Fibroblast of lung (primary cell): ENCODE data around the gene GALNT11. TPM values are rescaled to one million over a fixed set of nuclear protein-coding genes. Genes with fewer than 3 reads are reported as not detected.
"Not testable (repeated sequence)": the region's sequence is repeated elsewhere in the genome, so short reads cannot be mapped to it uniquely, and the experiment has no call there.

Experiments
- DNase-seq, 2 donors: peaks; one replicate each; pipeline versions ENCODE4 v3.0.0 to v3.0.0-alpha.2; 2010; ENCODE audit warnings: low read depth in 2 of 2
- H2AFZ ChIP-seq: 2 replicates; pipeline ENCODE4 v1.5.1; 2012; ENCODE audit warnings: low read length, control low read depth, inconsistent platforms
- H3K27ac ChIP-seq: 2 replicates; pipeline ENCODE4 v1.5.1; 2011; ENCODE audit warnings: low read length, control low read depth; ENCODE audit not compliant: insufficient read depth
- H3K27me3 ChIP-seq: 2 replicates; pipeline ENCODE4 v1.5.1; 2011; ENCODE audit warnings: mild to moderate bottlenecking, low read length; ENCODE audit not compliant: control insufficient read depth, insufficient read depth
- H3K36me3 ChIP-seq: 2 replicates; pipeline ENCODE4 v1.5.1; 2011; ENCODE audit warnings: low read length; ENCODE audit not compliant: control insufficient read depth, insufficient read depth
- H3K4me1 ChIP-seq: 2 replicates; pipeline ENCODE4 v1.5.1; 2011; ENCODE audit warnings: low read length; ENCODE audit not compliant: control insufficient read depth, insufficient read depth; ENCODE audit errors: extremely low read depth
- H3K4me2 ChIP-seq: 2 replicates; pipeline ENCODE4 v1.5.1; 2011; ENCODE audit warnings: low read length, control low read depth; ENCODE audit not compliant: insufficient read depth; ENCODE audit errors: extremely low read depth
- H3K4me3 ChIP-seq, 4 experiments: fragments of 200-600 bp in 1 of 4; sonication (generic) in 1 of 4; replicated peaks in 1 of 4; 2 replicates each; pipeline ENCODE4 v1.5.1; 2011 to 2016; ENCODE audit warnings: low read length in 4 of 4, low read depth in 3 of 4, mild to moderate bottlenecking in 3 of 4, control low read depth in 2 of 4, inconsistent platforms in 1 of 4, mixed read lengths in 1 of 4; ENCODE audit not compliant: insufficient read depth in 1 of 4; ENCODE audit errors: control extremely low read depth in 1 of 4
- H3K79me2 ChIP-seq: 2 replicates; pipeline ENCODE4 v1.5.1; 2012; ENCODE audit warnings: mild to moderate bottlenecking, low read length, inconsistent platforms; ENCODE audit not compliant: control insufficient read depth, insufficient read depth
- H3K9ac ChIP-seq: 2 replicates; pipeline ENCODE4 v1.5.1; 2011; ENCODE audit warnings: mild to moderate bottlenecking, low read length, control low read depth; ENCODE audit not compliant: insufficient read depth
- H3K9me3 ChIP-seq: 2 replicates; pipeline ENCODE4 v1.5.1; 2012; ENCODE audit warnings: low read depth, low read length; ENCODE audit not compliant: control insufficient read depth, insufficient read depth
- H4K20me1 ChIP-seq: 2 replicates; pipeline ENCODE4 v1.5.1; 2011; ENCODE audit warnings: low read length; ENCODE audit not compliant: control insufficient read depth, insufficient read depth; ENCODE audit errors: extremely low read depth
- EZH2 ChIP-seq: IDR thresholded peaks from 2 replicates; pipeline ENCODE4 v1.5.1; 2012; ENCODE audit warnings: low read length, control low read depth, mild to moderate bottlenecking; ENCODE audit errors: missing control alignments
- polyA plus RNA-seq, 2 donors: library from polyadenylated mRNA; depleted of rRNA in 1 of 2; stranded (reverse) in 1 of 2; unstranded in 1 of 2; fragments of >200 nt; gene quantifications; 2 replicates each; pipeline ENCODE4 v1.2.1, GENCODE V29; 2011 to 2012; ENCODE audit warnings: missing spikeins in 1 of 2
- total RNA-seq: library from RNA; depleted of rRNA; stranded (reverse); fragments of >200 nt; gene quantifications from 2 replicates; pipeline ENCODE4 v1.2.1, GENCODE V29; 2014
- TF ChIP-seq, protein P1 (sequence below), 2 donors: IDR thresholded peaks in 1 of 2; conservative IDR thresholded peaks in 1 of 2; 1 replicate in 1 of 2; 2 replicates in 1 of 2; pipeline ENCODE4 v1.5.1; 2011 to 2012; ENCODE audit warnings: low read length in 2 of 2, control low read depth in 1 of 2, inconsistent platforms in 1 of 2, low read depth in 1 of 2, mild to moderate bottlenecking in 1 of 2

Gene GALNT11
- total and polyA plus RNA-seq, 2 donors (not counting 1 experiment from before 2014, with no cell fraction given), result 43.8 to 56.3 TPM

DNA sequence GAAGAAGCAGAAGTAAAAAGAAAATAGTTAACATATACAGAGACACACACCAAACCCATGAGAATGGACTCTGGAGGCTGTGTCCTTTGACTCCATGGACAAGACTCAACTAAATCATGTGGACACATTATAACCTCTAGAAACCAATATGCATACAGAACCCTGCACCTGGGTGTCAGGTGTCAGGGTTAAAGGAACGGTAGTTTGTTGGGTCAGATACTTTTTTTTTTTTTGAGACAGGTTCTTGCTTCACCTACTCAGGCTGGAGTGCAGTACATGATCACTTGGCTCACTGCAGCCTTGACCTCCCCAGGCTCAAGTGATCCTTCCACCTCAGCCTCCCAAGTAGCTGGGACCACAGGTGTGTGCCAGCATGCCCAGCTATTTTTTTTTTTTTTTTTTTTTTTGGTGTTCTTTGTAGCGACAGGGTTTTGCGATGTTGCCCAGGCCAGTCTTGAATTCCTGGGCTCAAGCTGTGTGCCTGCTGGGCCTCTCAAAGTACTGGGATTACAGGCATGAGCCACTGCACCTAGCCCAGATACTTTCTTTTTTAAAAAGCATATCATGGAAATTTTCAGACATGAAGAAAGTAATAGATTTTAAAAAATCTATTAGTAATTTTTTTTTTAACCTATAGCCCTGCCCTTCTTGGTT lies 31.3 kb downstream of the GALNT11 start:
- Histone ChIP-seq H2AFZ (no peak overlapping the region), H3K9ac (no peak overlapping the region), H3K27me3 (no peaks in the 10 kb centered on the region), H3K27ac (no peak overlapping the region), H3K79me2 (peaks cover 2% of the 10 kb centered on the region), H3K4me1 (no peaks in the 10 kb centered on the region), H4K20me1 (no peaks in the 10 kb centered on the region), H3K9me3 (no peaks in the 10 kb centered on the region), H3K4me3 (no peak overlapping the region), H3K36me3 (no peaks in the 10 kb centered on the region), H3K4me2 (no peak overlapping the region)
- TF ChIP-seq, protein P1, sequence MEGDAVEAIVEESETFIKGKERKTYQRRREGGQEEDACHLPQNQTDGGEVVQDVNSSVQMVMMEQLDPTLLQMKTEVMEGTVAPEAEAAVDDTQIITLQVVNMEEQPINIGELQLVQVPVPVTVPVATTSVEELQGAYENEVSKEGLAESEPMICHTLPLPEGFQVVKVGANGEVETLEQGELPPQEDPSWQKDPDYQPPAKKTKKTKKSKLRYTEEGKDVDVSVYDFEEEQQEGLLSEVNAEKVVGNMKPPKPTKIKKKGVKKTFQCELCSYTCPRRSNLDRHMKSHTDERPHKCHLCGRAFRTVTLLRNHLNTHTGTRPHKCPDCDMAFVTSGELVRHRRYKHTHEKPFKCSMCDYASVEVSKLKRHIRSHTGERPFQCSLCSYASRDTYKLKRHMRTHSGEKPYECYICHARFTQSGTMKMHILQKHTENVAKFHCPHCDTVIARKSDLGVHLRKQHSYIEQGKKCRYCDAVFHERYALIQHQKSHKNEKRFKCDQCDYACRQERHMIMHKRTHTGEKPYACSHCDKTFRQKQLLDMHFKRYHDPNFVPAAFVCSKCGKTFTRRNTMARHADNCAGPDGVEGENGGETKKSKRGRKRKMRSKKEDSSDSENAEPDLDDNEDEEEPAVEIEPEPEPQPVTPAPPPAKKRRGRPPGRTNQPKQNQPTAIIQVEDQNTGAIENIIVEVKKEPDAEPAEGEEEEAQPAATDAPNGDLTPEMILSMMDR (conservative IDR thresholded peaks at IDR 0.05 in 1 of 2, IDR thresholded peaks at IDR 0.05 in 1 of 2; ENCODE audit: low read depth in 1 of 2, low read length in 2 of 2), result no peak
- no peak for TF ChIP-seq EZH2
- no peak for DNase-seq

DNA sequence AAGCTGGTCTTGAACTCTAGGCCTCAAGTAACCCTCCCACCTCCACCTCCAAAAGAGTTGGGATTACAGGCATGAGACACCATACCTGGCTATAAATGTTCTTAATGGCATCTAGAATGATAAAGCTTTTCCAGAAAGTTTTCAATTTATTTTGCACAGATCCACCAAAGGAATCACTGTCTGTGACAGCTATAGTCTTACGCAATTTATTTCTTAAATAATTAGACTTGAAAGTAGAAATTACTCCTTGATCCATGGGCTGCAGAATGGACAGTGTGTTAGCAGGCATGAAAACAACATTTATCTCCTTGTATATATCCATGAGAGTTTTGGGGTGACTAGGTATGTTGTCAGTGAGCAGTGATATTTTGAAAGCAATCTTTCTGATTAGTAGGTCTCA lies 33.8 kb downstream of the GALNT11 start:
- Histone ChIP-seq H3K4me2 (no peak overlapping the region), H3K79me2 (no peaks in the 10 kb centered on the region), H3K9me3 (no peaks in the 10 kb centered on the region), H3K27me3 (no peaks in the 10 kb centered on the region), H4K20me1 (no peaks in the 10 kb centered on the region), H3K9ac (no peak overlapping the region), H2AFZ (no peak overlapping the region), H3K36me3 (no peaks in the 10 kb centered on the region), H3K4me3 (no peak overlapping the region), H3K27ac (no peak overlapping the region), H3K4me1 (no peaks in the 10 kb centered on the region)
- no peak for DNase-seq
- TF ChIP-seq, protein P1 (conservative IDR thresholded peaks at IDR 0.05 in 1 of 2, IDR thresholded peaks at IDR 0.05 in 1 of 2; ENCODE audit: low read depth in 1 of 2, low read length in 2 of 2), result no peak
- TF ChIP-seq EZH2, result no peak

DNA sequence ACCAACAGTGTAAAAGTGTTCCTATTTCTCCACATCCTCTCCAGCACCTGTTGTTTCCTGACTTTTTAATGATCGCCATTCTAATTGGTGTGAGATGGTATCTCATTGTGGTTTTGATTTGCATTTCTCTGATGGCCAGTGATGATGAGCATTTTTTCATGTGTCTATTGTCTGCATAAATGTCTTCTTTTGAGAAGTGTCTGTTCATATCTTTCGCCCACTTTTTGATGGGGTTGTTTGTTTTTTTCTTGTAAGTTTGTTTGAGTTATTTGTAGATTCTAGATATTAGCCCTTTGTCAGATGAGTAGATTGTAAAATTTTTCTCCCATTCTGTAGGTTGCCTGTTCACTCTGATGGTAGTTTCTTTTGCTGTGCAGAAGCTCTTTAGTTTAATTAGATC lies 35.6 kb downstream of the GALNT11 start:
- H3K36me3 ChIP-seq, DNase-seq, H3K4me2 ChIP-seq, H3K9me3 ChIP-seq, H3K27me3 ChIP-seq, H3K27ac ChIP-seq, H3K79me2 ChIP-seq, H3K4me3 ChIP-seq, H3K9ac ChIP-seq, H3K4me1 ChIP-seq, H2AFZ ChIP-seq, H4K20me1 ChIP-seq: not testable (repeated sequence)

DNA sequence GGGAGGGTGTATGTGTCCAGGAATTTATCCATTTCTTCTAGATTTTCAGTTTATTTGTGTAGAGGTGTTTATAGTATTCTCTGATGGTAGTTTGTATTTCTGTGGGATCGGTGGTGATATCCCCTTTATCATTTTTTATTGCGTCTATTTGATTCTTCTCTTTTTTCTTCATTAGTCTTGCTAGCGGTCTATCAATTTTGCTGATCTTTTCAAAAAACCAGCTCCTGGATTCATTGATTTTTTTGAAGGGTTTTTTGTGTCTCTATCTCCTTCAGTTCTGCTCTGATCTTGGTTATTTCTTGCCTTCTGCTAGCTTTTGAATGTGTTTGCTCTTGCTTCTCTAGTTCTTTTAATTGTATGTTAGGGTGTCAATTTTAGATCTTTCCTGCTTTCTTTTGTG lies 37.7 kb downstream of the GALNT11 start:
- not testable (repeated sequence) for H3K27me3 ChIP-seq, H3K79me2 ChIP-seq, H3K9me3 ChIP-seq, H3K9ac ChIP-seq, H3K27ac ChIP-seq, H3K4me3 ChIP-seq, H3K4me1 ChIP-seq, H2AFZ ChIP-seq, H3K36me3 ChIP-seq, H4K20me1 ChIP-seq, DNase-seq, H3K4me2 ChIP-seq

DNA sequence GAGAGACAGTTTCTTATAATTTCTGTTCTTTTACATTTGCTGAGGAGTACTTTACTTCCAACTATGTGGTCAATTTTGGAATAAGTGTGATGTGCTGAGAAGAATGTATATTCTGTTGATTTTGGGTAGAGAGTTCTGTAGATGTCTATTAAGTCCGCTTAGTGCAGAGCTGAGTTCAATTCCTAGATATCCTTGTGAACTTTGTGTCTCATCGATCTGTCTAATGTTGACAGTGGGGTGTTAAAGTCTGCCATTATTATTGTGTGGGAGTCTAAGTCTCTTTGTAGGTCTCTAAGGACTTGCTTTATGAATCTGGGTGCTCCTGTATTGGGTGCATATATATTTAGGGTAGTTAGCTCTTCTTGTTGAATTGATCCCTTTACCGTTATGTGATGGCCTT lies 38.3 kb downstream of the GALNT11 start:
- not testable (repeated sequence) for H3K79me2 ChIP-seq, H3K27ac ChIP-seq, H3K4me3 ChIP-seq, DNase-seq, H3K4me1 ChIP-seq, H3K4me2 ChIP-seq, H3K27me3 ChIP-seq, H3K36me3 ChIP-seq, H3K9me3 ChIP-seq, H4K20me1 ChIP-seq, H3K9ac ChIP-seq, H2AFZ ChIP-seq
